ENCODE results near the gene CCL25. TPM values are rescaled to one million over a fixed set of nuclear protein-coding genes. Genes with fewer than 3 reads are reported as not detected.
A peak's percentile ranks its signal among the peaks of the same experiment; 100 is the strongest.

The CCL25 gene
- total and polyA plus RNA-seq, 9 of the 15 experiments (the other 6 are each of a cell fraction or from before 2014, with no cell fraction given), result 0.15 TPM; not detected in 8

DNA sequence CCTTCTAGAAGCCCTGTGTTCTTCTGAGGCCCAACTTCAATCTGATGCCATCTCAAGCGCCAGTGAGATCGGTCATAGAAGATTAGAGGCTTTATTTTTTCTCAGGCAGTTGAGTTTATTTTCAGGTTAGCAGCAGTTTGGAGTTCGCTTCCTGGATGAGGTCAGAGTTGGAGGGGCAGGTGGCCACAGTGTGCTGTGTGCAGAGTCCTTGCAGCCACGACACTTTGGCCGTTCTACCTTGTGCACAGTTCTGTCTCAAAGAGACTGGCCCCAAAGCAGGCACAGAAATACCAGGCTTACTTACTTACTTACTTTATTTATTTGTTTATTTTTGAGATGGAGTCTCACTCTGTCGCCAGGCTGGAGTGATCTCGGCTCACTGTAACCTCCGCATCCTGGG is 31.2 kb upstream of the CCL25 start:
- H3K9ac ChIP-seq (ENCODE audit: insufficient read depth in 1 of 2, low read depth in 2 of 2, low read length in 2 of 2), result no peak overlapping the region; a peak in 1 of 4 replicates
- no peaks in the 10 kb centered on the region for H4K20me1 ChIP-seq (replicated peaks; ENCODE audit: control insufficient read depth, insufficient read depth, low read length)
- H2AFZ ChIP-seq (ENCODE audit: low read depth, low read length), result no peak overlapping the region
- WGBS (ENCODE audit: insufficient coverage, low coverage, missing lambda C conversion rate), result 74% methylated on average over 8 of the region's 8 CpGs
- H3K9me3 ChIP-seq (replicated peaks; ENCODE audit: control insufficient read depth, insufficient read depth, low read depth, low read length), result no peaks in the 10 kb centered on the region
- H3K4me1 ChIP-seq (replicated peaks in 1 of 2; ENCODE audit: control insufficient read depth in 2 of 2, insufficient read depth in 2 of 2, low read length in 2 of 2), result peaks cover 12 to 16% of the 10 kb centered on the region in 2 experiments; a peak in 4 of 5 replicates
- no peaks in the 10 kb centered on the region for H3K27me3 ChIP-seq (ENCODE audit: control insufficient read depth in 2 of 2, insufficient read depth in 2 of 2, low read length in 2 of 2)
- no peak overlapping the region for H3K27ac ChIP-seq (ENCODE audit: extremely low read depth, low read depth, low read length)
- in situ Hi-C loops (cut with MboI) (no loop called here), intact Hi-C loops (cut with micrococcal nuclease) (no loop called here)
- BruUV-seq (replicated peaks), result no TSS peak
- no peak overlapping the region for H3K4me3 ChIP-seq
- ChIA-PET CTCF (ENCODE audit: low intra/inter-chr PET ratio) (no interaction called here), POLR2A (interaction anchor here (0.6 kb wide), 1 partner anchor 465 kb away, joined by 3 read pairs; no protein-coding TSS in a partner anchor)
- TF ChIP-seq MAFF (IDR thresholded peaks at IDR 0.05; ENCODE audit: low read length), result no peak
- TF ChIP-seq, protein P1, sequence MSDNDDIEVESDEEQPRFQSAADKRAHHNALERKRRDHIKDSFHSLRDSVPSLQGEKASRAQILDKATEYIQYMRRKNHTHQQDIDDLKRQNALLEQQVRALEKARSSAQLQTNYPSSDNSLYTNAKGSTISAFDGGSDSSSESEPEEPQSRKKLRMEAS (CRISPR knock-in tag; IDR thresholded peaks at IDR 0.05), result peak; percentile 42; the same call in 1 of the 2 replicates
- TF ChIP-seq, protein P2, sequence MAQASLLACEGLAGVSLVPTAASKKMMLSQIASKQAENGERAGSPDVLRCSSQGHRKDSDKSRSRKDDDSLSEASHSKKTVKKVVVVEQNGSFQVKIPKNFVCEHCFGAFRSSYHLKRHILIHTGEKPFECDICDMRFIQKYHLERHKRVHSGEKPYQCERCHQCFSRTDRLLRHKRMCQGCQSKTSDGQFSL (CRISPR knock-in tag; IDR thresholded peaks at IDR 0.05), result 0 out of 2 replicates have a peak, but pooled peaks have one; percentile 39
- TF ChIP-seq, protein P2 (tag; IDR thresholded peaks at IDR 0.05), result no peak
- peak in 1 of 2 experiments; percentile 21 for TF ChIP-seq E2F6 (IDR thresholded peaks at IDR 0.05; ENCODE audit: borderline replicate concordance in 1 of 2, extremely low read depth in 1 of 2, insufficient read depth in 1 of 2, insufficient read length in 1 of 2, low read depth in 1 of 2, low read length in 1 of 2, poor library complexity in 1 of 2, severe bottlenecking in 1 of 2)
- TF ChIP-seq ZNF140 (CRISPR knock-in tag; IDR thresholded peaks at IDR 0.05), result no peak
- TF ChIP-seq CBFA2T3 (IDR thresholded peaks at IDR 0.05), result no peak
- no peak for TF ChIP-seq BRD4 (IDR thresholded peaks at IDR 0.05)
- ATAC-seq (peak; percentile 48), FAIRE-seq (no peak), DNase-seq (ENCODE audit: extremely low read depth in 1 of 4, low spot score in 3 of 4) (peak in 1 of 4 experiments; percentile 25)
- no peak overlapping the region for H3K4me2 ChIP-seq (ENCODE audit: insufficient read depth, low read length)
- H3K36me3 ChIP-seq (ENCODE audit: control insufficient read depth, insufficient read depth, low read length), result no peaks in the 10 kb centered on the region; the same call in 2 of the 3 replicates
- no peaks in the 10 kb centered on the region for H3K9me1 ChIP-seq (ENCODE audit: control insufficient read depth, insufficient read depth, low read length)
- H3K79me2 ChIP-seq (ENCODE audit: control insufficient read depth, insufficient read depth, low read length), result no peaks in the 10 kb centered on the region
